CD4-positive, alpha-beta memory T cell (primary cell): ENCODE data around the gene PAIP2B. TPM values are rescaled to one million over a fixed set of nuclear protein-coding genes. Genes with fewer than 3 reads are reported as not detected.
"Not testable (repeated sequence)": the region's sequence is repeated elsewhere in the genome, so short reads cannot be mapped to it uniquely, and the experiment has no call there.

Experiments used
- CTCF ChIA-PET: fragments of 350-600 bp; sonication (Branson Sonifier 250); formaldehyde crosslinking; loops from one replicate; lab custom pipeline; 2021; ENCODE audit warnings: inconsistent platforms; ENCODE audit not compliant: partially characterized antibody; lab: Charles Lee
- POLR2A ChIA-PET: fragments of 350-600 bp; sonication (Branson Sonifier 250); formaldehyde crosslinking; loops from one replicate; lab custom pipeline; 2021; ENCODE audit not compliant: partially characterized antibody; lab: Charles Lee
- DNase-seq, 5 donors: peaks; one replicate each; pipeline versions ENCODE4 v3.0.0 to v3.0.0-alpha.2; 2020 to 2022; ENCODE audit warnings: mixed read lengths in 1 of 5
- H3K27ac ChIP-seq: one replicate; pipeline ENCODE4 v1.7.0; 2013; ENCODE audit warnings: low read depth, low read length
- H3K27me3 ChIP-seq: 2 replicates; pipeline ENCODE4 v1.7.0; 2013; ENCODE audit warnings: mild to moderate bottlenecking, low read length, moderate library complexity; ENCODE audit not compliant: insufficient read depth
- H3K36me3 ChIP-seq: 2 replicates; pipeline ENCODE4 v1.7.0; 2013; ENCODE audit warnings: mild to moderate bottlenecking, low read length, moderate library complexity; ENCODE audit not compliant: insufficient read depth
- H3K4me1 ChIP-seq: 2 replicates; pipeline ENCODE4 v1.7.0; 2013; ENCODE audit warnings: mild to moderate bottlenecking, low read length, moderate library complexity; ENCODE audit not compliant: insufficient read depth
- H3K4me3 ChIP-seq, 2 donors: one replicate each; pipeline ENCODE4 v1.7.0; 2013; ENCODE audit warnings: low read length in 2 of 2, mild to moderate bottlenecking in 1 of 2
- H3K9me3 ChIP-seq, 2 donors: one replicate each; pipeline ENCODE4 v1.7.0; 2013; ENCODE audit warnings: low read length in 2 of 2, control low read depth in 1 of 2; ENCODE audit not compliant: control insufficient read depth in 1 of 2
- H3K27ac Mint-ChIP-seq, 7 donors: one replicate each; pipeline ENCODE4 v1.8.0; 2020 to 2021; ENCODE audit warnings: mixed read lengths in 7 of 7, mild to moderate bottlenecking in 6 of 7, inconsistent platforms in 3 of 7, moderate library complexity in 3 of 7
- H3K27me3 Mint-ChIP-seq, 2 donors: one replicate each; pipeline ENCODE4 v1.8.0; 2020 to 2021; ENCODE audit warnings: mixed read lengths in 2 of 2
- H3K36me3 Mint-ChIP-seq, 2 donors: one replicate each; pipeline ENCODE4 v1.8.0; 2020 to 2021; ENCODE audit warnings: mixed read lengths in 2 of 2, inconsistent platforms in 1 of 2, mild to moderate bottlenecking in 1 of 2
- H3K4me1 Mint-ChIP-seq, 4 donors: one replicate each; pipeline ENCODE4 v1.8.0; 2020 to 2021; ENCODE audit warnings: mixed read lengths in 4 of 4, mild to moderate bottlenecking in 1 of 4
- H3K4me3 Mint-ChIP-seq, 8 donors: one replicate each; pipeline ENCODE4 v1.8.0; 2020 to 2021; ENCODE audit warnings: mixed read lengths in 8 of 8, mild to moderate bottlenecking in 7 of 8, moderate library complexity in 6 of 8, inconsistent platforms in 3 of 8
- H3K9me3 Mint-ChIP-seq, 8 donors: one replicate each; pipeline ENCODE4 v1.8.0; 2020 to 2021; ENCODE audit warnings: mixed read lengths in 8 of 8, mild to moderate bottlenecking in 5 of 8, inconsistent platforms in 3 of 8, moderate library complexity in 1 of 8
- intact Hi-C: fragments of 100-400 bp; cut with micrococcal nuclease; formaldehyde crosslinking; loops from one replicate; pipeline ENCODE4 v1.15.1; 2023
- polyA plus RNA-seq, 2 donors: library from polyadenylated mRNA; unstranded; fragments of 300-500 nt; fragmentation: Illumina TruSeq; gene quantifications; one replicate each; pipeline ENCODE4 v1.2.3, GENCODE V29; 2021
- total RNA-seq, 2 experiments: library from RNA; stranded (reverse); gene quantifications; one replicate each; pipeline ENCODE4 v1.2.3, GENCODE V29; 2021

The PAIP2B gene
- total and polyA plus RNA-seq, 4 experiments from 2014 or later, result 1.7 to 11.0 (median 5.8) TPM

DNA sequence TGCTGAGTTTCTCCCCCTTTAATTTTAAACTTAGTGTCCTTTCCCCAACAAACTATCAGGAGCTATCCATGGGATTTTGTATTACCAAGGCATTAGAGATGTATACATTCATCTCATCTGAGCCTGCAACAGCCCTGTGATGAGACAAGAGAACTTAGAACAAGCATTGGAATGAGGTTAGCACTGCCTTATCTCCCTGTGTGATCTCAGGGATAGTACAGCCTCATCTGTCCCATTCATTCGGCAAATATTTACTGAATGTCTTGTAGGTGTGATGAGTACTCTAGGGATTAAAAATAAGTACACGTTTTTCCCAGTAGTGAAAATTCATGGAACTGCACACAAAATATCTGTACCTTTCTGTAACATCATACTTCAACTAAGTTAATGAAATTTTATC is 45.6 kb downstream of the PAIP2B start:
- intact Hi-C loops, result no loop called here
- no peak overlapping the region for H3K27ac Mint-ChIP-seq
- H3K27me3 Mint-ChIP-seq, result peaks cover 5 to 7% of the 10 kb centered on the region in 2 donors
- H3K4me1 Mint-ChIP-seq, result peaks cover 0 to 5% (median 0%) of the 10 kb centered on the region in 4 donors
- H3K4me3 Mint-ChIP-seq, result no peak overlapping the region
- no peaks in the 10 kb centered on the region for H3K9me3 ChIP-seq
- H3K4me1 ChIP-seq, result no peaks in the 10 kb centered on the region
- no peaks in the 10 kb centered on the region for H3K36me3 ChIP-seq
- no peaks in the 10 kb centered on the region for H3K27me3 ChIP-seq
- H3K36me3 Mint-ChIP-seq, result no peaks in the 10 kb centered on the region
- no peak overlapping the region for H3K27ac ChIP-seq
- no peaks in the 10 kb centered on the region for H3K9me3 Mint-ChIP-seq
- no peak for DNase-seq
- no peak overlapping the region for H3K4me3 ChIP-seq
- ChIA-PET CTCF (no interaction called here), POLR2A (no interaction called here)

DNA sequence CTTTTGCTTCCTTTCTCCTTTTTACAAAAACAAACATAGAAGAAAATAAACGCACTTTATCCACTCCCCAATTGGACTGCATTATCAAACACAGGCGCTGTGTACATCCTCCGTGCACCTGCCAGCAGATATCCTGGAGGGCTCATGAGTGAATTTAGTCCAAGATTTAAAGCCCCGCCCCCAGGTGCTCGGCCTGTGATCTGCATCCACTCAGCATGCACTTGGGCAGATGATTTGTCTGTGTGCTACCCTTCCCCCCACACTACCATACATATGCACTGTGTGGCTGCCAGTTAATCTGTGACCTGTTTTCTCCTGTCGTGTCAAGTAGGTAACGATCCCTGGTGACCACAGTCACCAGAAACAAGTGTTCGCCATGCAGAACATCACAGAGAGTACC is 48.1 kb downstream of the PAIP2B start:
- H3K36me3 Mint-ChIP-seq, H3K27ac Mint-ChIP-seq, H3K4me3 Mint-ChIP-seq, H3K27me3 ChIP-seq, H3K4me1 ChIP-seq, H3K36me3 ChIP-seq, H3K9me3 Mint-ChIP-seq, H3K4me3 ChIP-seq, CTCF ChIA-PET, DNase-seq, H3K27ac ChIP-seq, intact Hi-C loops, H3K9me3 ChIP-seq, POLR2A ChIA-PET: not testable (repeated sequence)
- H3K27me3 Mint-ChIP-seq, result peaks cover 6 to 14% of the 10 kb centered on the region in 2 donors
- H3K4me1 Mint-ChIP-seq, result peaks cover 0 to 13% (median 2%) of the 10 kb centered on the region in 4 donors

DNA sequence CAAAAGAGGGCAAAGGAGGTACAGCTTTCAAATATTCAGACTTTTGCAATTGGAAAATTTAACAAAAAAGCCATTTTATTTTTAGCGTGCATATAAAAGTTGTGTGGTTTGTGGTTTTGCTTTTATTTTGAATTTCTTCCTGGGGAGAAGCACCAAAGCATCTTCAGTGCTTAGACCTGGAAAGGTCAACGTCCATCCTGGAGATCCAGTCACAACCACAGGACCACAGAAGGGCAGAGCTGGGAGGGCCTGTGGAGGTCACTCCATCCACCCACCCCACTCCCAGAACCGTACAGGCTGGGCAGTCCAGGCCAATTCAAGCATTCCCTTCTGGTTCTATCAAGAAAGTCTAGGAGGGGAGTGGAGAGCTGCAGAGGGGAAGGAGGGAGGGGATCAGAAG is 52.7 kb downstream of the PAIP2B start:
- intact Hi-C loops, result no loop called here
- H3K36me3 Mint-ChIP-seq, result no peaks in the 10 kb centered on the region
- ChIA-PET POLR2A (no interaction called here), CTCF (no interaction called here)
- H3K9me3 Mint-ChIP-seq, result no peaks in the 10 kb centered on the region
- H3K9me3 ChIP-seq, result no peaks in the 10 kb centered on the region
- no peaks in the 10 kb centered on the region for H3K36me3 ChIP-seq
- H3K4me1 ChIP-seq, result no peaks in the 10 kb centered on the region
- peaks cover 6 to 19% of the 10 kb centered on the region in 2 donors for H3K27me3 Mint-ChIP-seq
- no peak overlapping the region for H3K4me3 ChIP-seq
- no peak overlapping the region for H3K27ac ChIP-seq
- H3K27me3 ChIP-seq, result no peaks in the 10 kb centered on the region
- peaks cover 0 to 8% (median 2%) of the 10 kb centered on the region in 4 donors for H3K4me1 Mint-ChIP-seq
- DNase-seq, result no peak
- no peak overlapping the region for H3K27ac Mint-ChIP-seq
- no peak overlapping the region for H3K4me3 Mint-ChIP-seq

DNA sequence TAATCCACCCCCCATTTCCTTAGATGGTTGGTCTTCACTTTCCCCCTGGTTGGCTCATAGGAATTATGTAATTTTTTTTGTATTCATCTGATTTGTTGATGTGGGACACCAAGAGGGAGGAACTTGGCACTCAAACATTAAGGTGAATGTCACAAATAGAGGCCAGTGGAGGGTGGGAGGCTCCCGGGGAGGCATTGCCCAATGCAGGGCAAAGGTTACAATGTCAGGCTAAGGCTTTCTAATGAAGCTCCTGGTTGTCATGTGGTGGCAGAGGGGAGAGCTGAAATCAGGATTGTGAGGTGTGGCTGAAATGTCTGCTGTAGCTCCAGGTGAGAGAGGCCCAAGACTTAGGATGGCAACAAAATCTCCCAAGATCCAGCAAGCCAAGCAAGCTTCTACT is 53.8 kb downstream of the PAIP2B start:
- POLR2A ChIA-PET, result no interaction called here
- peaks cover 2 to 15% of the 10 kb centered on the region in 2 donors for H3K27me3 Mint-ChIP-seq
- no peaks in the 10 kb centered on the region for H3K9me3 Mint-ChIP-seq
- no peaks in the 10 kb centered on the region for H3K36me3 Mint-ChIP-seq
- Histone ChIP-seq H3K27me3 (no peaks in the 10 kb centered on the region), H3K9me3 (no peaks in the 10 kb centered on the region), H3K4me1 (no peaks in the 10 kb centered on the region), H3K27ac (no peak overlapping the region), H3K4me3 (no peak overlapping the region), H3K36me3 (no peaks in the 10 kb centered on the region)
- peaks cover 0 to 8% (median 2%) of the 10 kb centered on the region in 4 donors for H3K4me1 Mint-ChIP-seq
- no peak overlapping the region for H3K4me3 Mint-ChIP-seq
- no peak for DNase-seq
- intact Hi-C loops, result no loop called here
- no peak overlapping the region for H3K27ac Mint-ChIP-seq
- CTCF ChIA-PET, result no interaction called here

DNA sequence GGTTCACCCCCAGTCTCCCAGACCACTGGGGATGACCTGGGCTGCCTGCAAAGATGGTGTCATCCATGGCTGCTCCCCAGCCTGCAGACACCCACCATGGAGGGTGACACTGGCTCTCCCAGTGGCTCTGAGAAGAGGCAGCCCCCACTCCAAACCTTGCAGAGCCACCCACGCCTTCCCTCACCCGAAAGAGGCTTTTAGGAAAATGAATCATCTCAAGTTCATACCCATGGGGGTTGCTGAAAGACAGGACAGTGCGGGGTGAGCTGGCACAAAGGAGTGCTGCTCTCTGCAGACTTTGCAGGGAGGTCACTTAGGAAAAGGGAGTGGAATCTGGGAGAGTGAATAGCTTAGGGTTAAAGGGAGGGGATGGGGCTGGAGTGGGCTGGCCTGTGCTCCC is 60.1 kb downstream of the PAIP2B start:
- ChIA-PET POLR2A (no interaction called here), CTCF (no interaction called here)
- Mint-ChIP-seq H3K4me3 (no peak overlapping the region), H3K27ac (no peak overlapping the region), H3K4me1 (no peaks in the 10 kb centered on the region), H3K27me3 (peaks cover 8 to 16% of the 10 kb centered on the region in 2 donors), H3K36me3 (no peaks in the 10 kb centered on the region), H3K9me3 (no peaks in the 10 kb centered on the region)
- Histone ChIP-seq H3K4me3 (no peak overlapping the region), H3K4me1 (no peaks in the 10 kb centered on the region), H3K36me3 (no peaks in the 10 kb centered on the region), H3K27me3 (no peaks in the 10 kb centered on the region), H3K9me3 (no peaks in the 10 kb centered on the region), H3K27ac (no peak overlapping the region)
- DNase-seq, result no peak
- intact Hi-C loops, result no loop called here

DNA sequence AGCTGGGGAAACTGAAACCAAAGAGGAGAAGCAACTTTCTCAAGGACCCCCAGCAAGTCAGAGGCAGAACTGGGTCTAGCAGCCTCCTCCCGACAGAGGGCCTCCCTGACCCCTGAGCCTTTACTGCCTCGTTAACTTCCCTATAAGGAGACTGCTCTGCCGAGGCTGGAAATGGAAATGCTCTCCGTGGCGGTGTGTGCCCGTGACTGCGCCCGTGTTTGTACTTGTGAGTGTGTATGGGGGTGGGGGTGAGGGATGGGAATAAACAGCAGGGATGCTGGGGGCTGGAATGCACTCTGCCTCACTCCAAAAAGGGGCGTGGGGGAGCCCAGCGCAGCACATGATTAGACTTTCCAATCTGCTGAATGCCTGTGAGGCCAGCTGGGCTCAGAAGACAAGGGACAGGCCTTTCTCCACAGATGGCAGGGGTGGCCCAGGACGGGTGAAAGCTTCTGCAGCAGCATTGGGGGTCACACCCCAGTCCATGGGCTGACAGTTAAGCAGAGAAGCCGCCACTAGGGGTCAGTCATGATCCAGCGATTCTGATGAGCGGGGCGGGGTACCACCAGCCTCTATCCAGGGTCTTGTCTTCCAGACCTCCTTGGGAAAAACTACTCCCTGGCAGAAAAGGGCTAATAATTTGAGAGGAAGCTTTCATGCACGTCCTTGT is 69.6 kb downstream of the PAIP2B start:
- Mint-ChIP-seq H3K4me1 (peaks cover 2 to 9% (median 9%) of the 10 kb centered on the region in 4 donors), H3K27ac (no peak overlapping the region), H3K36me3 (no peaks in the 10 kb centered on the region), H3K27me3 (peaks cover 9 to 11% of the 10 kb centered on the region in 2 donors), H3K4me3 (peak overlapping the region in 1 of 8 donors; percentile 35), H3K9me3 (no peaks in the 10 kb centered on the region)
- Histone ChIP-seq H3K9me3 (no peaks in the 10 kb centered on the region), H3K36me3 (no peaks in the 10 kb centered on the region), H3K27me3 (no peaks in the 10 kb centered on the region), H3K27ac (no peak overlapping the region), H3K4me3 (no peak overlapping the region), H3K4me1 (peaks cover 8% of the 10 kb centered on the region)
- ChIA-PET POLR2A (no interaction called here), CTCF (interaction anchor here (1.0 to 2.2 kb wide), 6 partner anchors 13 to 353 kb away, joined by 3 to 11 read pairs (median 4); partner anchors contain the start of gene PAIP2B)
- intact Hi-C loops, result no loop called here
- DNase-seq, result peak in 4 of 5 donors; percentile 32 to 46 (median 40)

DNA sequence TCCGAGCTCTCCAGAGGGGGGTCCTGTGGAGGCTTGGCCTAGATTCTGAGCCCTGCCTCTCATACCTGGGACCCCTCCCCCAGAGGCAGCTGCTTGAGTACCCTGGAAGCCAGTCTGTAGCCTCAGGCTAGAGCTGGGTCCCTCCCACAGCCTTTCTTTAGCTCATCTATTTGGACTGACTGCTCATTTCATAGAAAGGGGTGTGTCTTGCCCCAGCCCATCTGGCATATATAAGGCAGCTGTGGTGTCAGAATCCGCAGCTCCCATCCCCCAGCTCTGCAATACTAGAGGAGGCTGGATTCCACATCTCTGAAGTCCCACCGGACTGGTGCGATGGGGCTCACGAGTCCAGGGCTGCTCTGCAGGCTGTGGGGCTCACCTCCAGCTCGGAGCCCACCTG is 70.3 kb downstream of the PAIP2B start:
- H3K27me3 Mint-ChIP-seq, result peaks cover 8 to 9% of the 10 kb centered on the region in 2 donors
- Histone ChIP-seq H3K36me3 (no peaks in the 10 kb centered on the region), H3K27me3 (no peaks in the 10 kb centered on the region), H3K27ac (no peak overlapping the region), H3K9me3 (no peaks in the 10 kb centered on the region), H3K4me1 (peaks cover 8% of the 10 kb centered on the region), H3K4me3 (no peak overlapping the region)
- no peaks in the 10 kb centered on the region for H3K9me3 Mint-ChIP-seq
- peaks cover 2 to 9% (median 9%) of the 10 kb centered on the region in 4 donors for H3K4me1 Mint-ChIP-seq
- POLR2A ChIA-PET, result no interaction called here
- no peak for DNase-seq
- H3K27ac Mint-ChIP-seq, result no peak overlapping the region
- H3K36me3 Mint-ChIP-seq, result no peaks in the 10 kb centered on the region
- CTCF ChIA-PET, result interaction anchor here (0.9 to 2.2 kb wide), 8 partner anchors 12 to 356 kb away, joined by 3 to 11 read pairs (median 3); partner anchors contain the start of gene PAIP2B
- intact Hi-C loops, result no loop called here
- no peak overlapping the region for H3K4me3 Mint-ChIP-seq
